ENCODE data around the gene MAPK10.

MAPK10 gene

GRCh38 chr4:86108834-86109233 lies 251.0 kb downstream of the MAPK10 start:
- DNase-seq (ENCODE audit: low read depth, low spot score), result no peak
- POLR2A ChIA-PET, result interaction anchor here (2.2 kb wide), 1 partner anchor 8 kb away, joined by 6 read pairs; no protein-coding TSS in a partner anchor
- no peak overlapping the region for H3K4me3 ChIP-seq (ENCODE audit: low read depth, low read length)
- TF ChIP-seq, protein P1, sequence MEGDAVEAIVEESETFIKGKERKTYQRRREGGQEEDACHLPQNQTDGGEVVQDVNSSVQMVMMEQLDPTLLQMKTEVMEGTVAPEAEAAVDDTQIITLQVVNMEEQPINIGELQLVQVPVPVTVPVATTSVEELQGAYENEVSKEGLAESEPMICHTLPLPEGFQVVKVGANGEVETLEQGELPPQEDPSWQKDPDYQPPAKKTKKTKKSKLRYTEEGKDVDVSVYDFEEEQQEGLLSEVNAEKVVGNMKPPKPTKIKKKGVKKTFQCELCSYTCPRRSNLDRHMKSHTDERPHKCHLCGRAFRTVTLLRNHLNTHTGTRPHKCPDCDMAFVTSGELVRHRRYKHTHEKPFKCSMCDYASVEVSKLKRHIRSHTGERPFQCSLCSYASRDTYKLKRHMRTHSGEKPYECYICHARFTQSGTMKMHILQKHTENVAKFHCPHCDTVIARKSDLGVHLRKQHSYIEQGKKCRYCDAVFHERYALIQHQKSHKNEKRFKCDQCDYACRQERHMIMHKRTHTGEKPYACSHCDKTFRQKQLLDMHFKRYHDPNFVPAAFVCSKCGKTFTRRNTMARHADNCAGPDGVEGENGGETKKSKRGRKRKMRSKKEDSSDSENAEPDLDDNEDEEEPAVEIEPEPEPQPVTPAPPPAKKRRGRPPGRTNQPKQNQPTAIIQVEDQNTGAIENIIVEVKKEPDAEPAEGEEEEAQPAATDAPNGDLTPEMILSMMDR (IDR thresholded peaks at IDR 0.05; ENCODE audit: insufficient read depth, low read length, missing control alignments), result no peak
- CTCF ChIA-PET, result no interaction called here

DNA sequence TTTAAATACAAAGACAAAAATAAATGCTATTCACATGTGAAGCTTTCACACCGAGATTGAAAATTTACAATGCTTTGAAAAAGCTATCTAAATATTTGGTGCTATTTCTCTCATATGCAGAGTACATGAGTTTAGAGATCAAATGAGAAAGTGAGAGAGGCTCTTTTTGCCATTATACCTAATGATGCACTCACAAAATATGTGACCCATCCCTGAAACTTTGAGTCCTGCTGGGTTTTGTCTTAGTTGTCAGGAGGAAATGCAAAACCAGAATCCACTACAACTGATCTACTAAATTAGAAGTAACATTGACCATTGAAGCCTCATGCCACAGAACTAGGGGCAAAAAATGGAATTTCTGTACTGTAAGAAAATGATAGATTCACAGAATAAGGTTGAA lies 251.7 kb downstream of the MAPK10 start:
- ChIA-PET POLR2A (interaction anchor here (2.2 kb wide), 1 partner anchor 9 kb away, joined by 6 read pairs; no protein-coding TSS in a partner anchor), CTCF (no interaction called here)
- TF ChIP-seq, protein P1 (IDR thresholded peaks at IDR 0.05; ENCODE audit: insufficient read depth, low read length, missing control alignments), result no peak
- DNase-seq (ENCODE audit: low read depth, low spot score), result peak; percentile 14
- H3K4me3 ChIP-seq (ENCODE audit: low read depth, low read length), result no peak overlapping the region

GRCh38 chr4:86107112-86107511 lies 252.7 kb downstream of the MAPK10 start:
- ChIA-PET CTCF (no interaction called here), POLR2A (interaction anchor here (2.2 kb wide), 1 partner anchor 10 kb away, joined by 6 read pairs; no protein-coding TSS in a partner anchor)
- TF ChIP-seq, protein P1 (IDR thresholded peaks at IDR 0.05; ENCODE audit: insufficient read depth, low read length, missing control alignments), result no peak
- H3K4me3 ChIP-seq (ENCODE audit: low read depth, low read length), result no peak overlapping the region
- DNase-seq (ENCODE audit: low read depth, low spot score), result no peak

DNA sequence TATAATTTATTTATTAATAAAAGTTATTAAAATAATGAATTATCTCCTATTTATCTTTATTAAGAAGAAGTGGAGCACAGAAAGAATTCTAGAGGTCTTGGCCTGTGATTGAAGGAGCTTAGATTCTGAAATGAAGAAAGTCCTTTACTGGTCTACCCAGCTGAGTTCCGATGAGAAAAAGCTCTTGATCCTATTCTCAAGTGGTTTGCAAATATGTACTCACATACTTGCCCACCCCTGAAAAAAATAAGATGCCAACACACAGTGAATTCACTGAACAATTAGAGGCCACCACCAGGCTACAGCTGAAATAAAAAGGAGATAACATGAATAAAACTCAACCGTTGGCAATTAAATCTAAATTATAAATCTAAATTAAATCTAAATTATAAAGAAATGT lies 253.4 kb downstream of the MAPK10 start:
- DNase-seq (ENCODE audit: low read depth, low spot score), result no peak
- CTCF ChIA-PET, result no interaction called here
- TF ChIP-seq, protein P1 (IDR thresholded peaks at IDR 0.05; ENCODE audit: insufficient read depth, low read length, missing control alignments), result no peak
- POLR2A ChIA-PET, result no interaction called here
- H3K4me3 ChIP-seq (ENCODE audit: low read depth, low read length), result no peak overlapping the region

- POLR2A ChIA-PET, result no interaction called here
- CTCF ChIA-PET, result no interaction called here
- DNase-seq (ENCODE audit: low read depth, low spot score), result no peak
- H3K4me3 ChIP-seq (ENCODE audit: low read depth, low read length), result no peak overlapping the region
- TF ChIP-seq, protein P1 (IDR thresholded peaks at IDR 0.05; ENCODE audit: insufficient read depth, low read length, missing control alignments), result no peak
Observed at GRCh38 chr4:86101841-86102240, 258.0 kb downstream of the MAPK10 start.

DNA sequence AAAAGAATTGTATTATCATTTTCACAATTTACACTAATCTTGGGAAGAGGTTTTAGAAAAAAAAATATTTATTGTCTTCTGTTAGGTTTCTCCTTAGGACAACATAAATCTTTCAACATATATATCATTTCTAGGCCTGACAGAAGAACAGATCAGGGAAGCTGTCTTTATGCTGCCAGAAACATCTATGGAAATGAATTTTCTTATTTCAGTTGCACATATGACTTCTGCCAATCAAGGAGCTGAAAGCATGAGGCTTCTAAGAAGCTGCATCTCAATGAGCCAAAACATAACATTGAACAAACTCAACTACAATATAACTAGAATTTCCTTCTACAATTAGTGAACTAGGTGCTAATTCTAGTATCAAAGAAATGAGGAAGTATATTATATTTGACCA lies 258.4 kb downstream of the MAPK10 start:
- ChIA-PET POLR2A (no interaction called here), CTCF (no interaction called here)
- TF ChIP-seq, protein P1 (IDR thresholded peaks at IDR 0.05; ENCODE audit: insufficient read depth, low read length, missing control alignments), result no peak
- DNase-seq (ENCODE audit: low read depth, low spot score), result no peak
- no peak overlapping the region for H3K4me3 ChIP-seq (ENCODE audit: low read depth, low read length)

All from AG04449 (cell line).